ENCODE results near the gene SUPT20HL2.

GRCh38 chrX:24340501-24340900, 26.6 kb upstream of the SUPT20HL2 start:
- TF ChIP-seq CTCF (IDR thresholded peaks at IDR 0.05) (no peak), POLR2AphosphoS5 (IDR thresholded peaks at IDR 0.05) (no peak), EP300 (IDR thresholded peaks at IDR 0.05; ENCODE audit: low read depth) (no peak)

Data from transverse colon (tissue), 4 donors.